ENCODE data around the gene PDCD6IP.

Gene PDCD6IP

DNA sequence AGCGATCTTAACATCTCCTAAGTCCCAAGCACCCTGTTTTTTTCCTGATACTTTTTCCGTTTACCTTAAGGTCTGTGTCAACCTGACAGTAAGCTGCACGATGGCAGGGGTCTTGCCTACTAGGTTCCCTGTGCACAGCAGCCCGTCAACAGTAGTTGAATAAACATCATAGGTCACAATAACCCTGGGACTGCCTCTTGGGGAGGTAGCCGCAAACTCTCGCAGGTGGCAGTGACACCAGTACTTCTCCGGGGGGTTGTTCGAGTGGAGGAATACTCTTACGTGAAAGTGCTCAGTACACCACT is 365 bp upstream of the PDCD6IP start:
- Histone ChIP-seq H4K8ac (ENCODE audit: low read depth, low read length) (no peak overlapping the region), H3K27me3 (ENCODE audit: insufficient read depth, low read length, poor library complexity) (no peaks in the 10 kb centered on the region), H3K18ac (ENCODE audit: low read length) (no peak overlapping the region), H2BK5ac (ENCODE audit: low read length) (peak overlapping the region; percentile 54), H3K4me2 (ENCODE audit: low read length) (peak overlapping the region; percentile 86), H3K36me3 (ENCODE audit: control insufficient read depth, insufficient read depth, low read length) (no peaks in the 10 kb centered on the region), H3K27ac (ENCODE audit: low read depth, low read length) (no peak overlapping the region), H3K9ac (ENCODE audit: low read length) (peak overlapping the region; percentile 84), H4K5ac (ENCODE audit: low read length) (no peak overlapping the region), H3K4me3 (ENCODE audit: low read length) (peak overlapping the region; percentile 77), H3K4ac (ENCODE audit: low read depth, low read length) (no peak overlapping the region), H2AK5ac (ENCODE audit: low read length) (no peak overlapping the region), H3K4me1 (ENCODE audit: control insufficient read depth, low read depth, low read length) (no peaks in the 10 kb centered on the region), H3K79me2 (ENCODE audit: control insufficient read depth, insufficient read depth, low read length) (peaks cover 12% of the 10 kb centered on the region), H3K56ac (ENCODE audit: low read length) (peak overlapping the region; percentile 94), H2BK120ac (ENCODE audit: low read depth, low read length) (no peak overlapping the region), H3K23ac (ENCODE audit: low read length) (no peak overlapping the region), H3K79me1 (ENCODE audit: low read length) (peaks cover 10% of the 10 kb centered on the region), H2BK15ac (replicated peaks; ENCODE audit: low read depth) (no peak overlapping the region)
- WGBS (ENCODE audit: extremely low coverage, insufficient coverage, low lambda C conversion rate), result no CpG with 5 or more reads among the region's 9 CpGs
- no peak for DNase-seq

DNA sequence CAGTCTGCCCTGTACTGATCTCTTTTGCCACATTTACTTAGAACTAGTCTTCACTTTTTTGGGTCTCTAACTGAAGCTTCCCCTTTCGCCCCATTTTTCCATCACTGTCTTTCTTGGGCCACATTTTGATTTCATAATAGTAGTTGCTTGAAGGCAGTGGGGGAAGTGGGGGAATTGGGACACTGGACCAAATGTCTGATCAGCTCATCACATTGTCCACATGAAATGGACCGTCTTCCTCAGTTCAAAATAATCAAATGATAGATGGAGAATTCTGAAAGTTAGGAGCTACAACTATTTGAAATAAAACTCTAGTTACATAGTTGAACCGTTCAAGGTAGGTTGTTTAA is 747 bp downstream of the PDCD6IP start:
- Histone ChIP-seq H3K56ac (ENCODE audit: low read length) (peak overlapping the region; percentile 90), H3K36me3 (ENCODE audit: control insufficient read depth, insufficient read depth, low read length) (no peaks in the 10 kb centered on the region), H3K79me2 (ENCODE audit: control insufficient read depth, insufficient read depth, low read length) (peaks cover 15% of the 10 kb centered on the region), H3K9ac (ENCODE audit: low read length) (peak overlapping the region; percentile 78), H2BK5ac (ENCODE audit: low read length) (no peak overlapping the region), H3K4me1 (ENCODE audit: control insufficient read depth, low read depth, low read length) (no peaks in the 10 kb centered on the region), H2AK5ac (ENCODE audit: low read length) (no peak overlapping the region), H4K8ac (ENCODE audit: low read depth, low read length) (no peak overlapping the region), H2BK120ac (ENCODE audit: low read depth, low read length) (no peak overlapping the region), H3K79me1 (ENCODE audit: low read length) (peaks cover 13% of the 10 kb centered on the region), H3K4me2 (ENCODE audit: low read length) (peak overlapping the region; percentile 79), H3K4ac (ENCODE audit: low read depth, low read length) (no peak overlapping the region), H3K23ac (ENCODE audit: low read length) (no peak overlapping the region), H2BK15ac (replicated peaks; ENCODE audit: low read depth) (no peak overlapping the region), H3K18ac (ENCODE audit: low read length) (no peak overlapping the region), H4K5ac (ENCODE audit: low read length) (no peak overlapping the region), H3K27me3 (ENCODE audit: insufficient read depth, low read length, poor library complexity) (no peaks in the 10 kb centered on the region), H3K27ac (ENCODE audit: low read depth, low read length) (peak overlapping the region; percentile 92), H3K4me3 (ENCODE audit: low read length) (peak overlapping the region; percentile 77)
- no CpG with 5 or more reads among the region's 3 CpGs for WGBS (ENCODE audit: extremely low coverage, insufficient coverage, low lambda C conversion rate)
- DNase-seq, result no peak

DNA sequence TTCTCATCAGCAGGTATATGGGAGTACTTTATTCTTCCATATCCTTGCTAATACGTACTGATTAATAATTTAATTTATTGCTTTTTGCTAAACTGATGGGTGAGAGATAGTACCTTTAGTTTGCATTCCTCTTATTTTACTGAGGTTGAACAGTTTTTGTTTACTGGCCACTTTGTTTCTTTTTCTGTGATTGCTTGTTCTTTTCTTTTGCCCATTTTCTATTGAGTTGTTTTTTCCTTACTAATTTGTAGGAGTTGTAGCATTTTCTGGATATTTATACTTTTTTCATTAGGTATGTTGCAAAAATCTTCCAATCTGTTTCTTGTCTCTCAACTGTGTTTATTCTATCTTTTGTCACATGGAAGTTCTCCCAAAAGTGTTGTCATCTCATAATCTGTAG is 4.8 kb downstream of the PDCD6IP start:
- Histone ChIP-seq H3K4me1 (ENCODE audit: control insufficient read depth, low read depth, low read length) (no peaks in the 10 kb centered on the region), H3K9ac (ENCODE audit: low read length) (no peak overlapping the region), H3K56ac (ENCODE audit: low read length) (no peak overlapping the region), H3K4me3 (ENCODE audit: low read length) (no peak overlapping the region), H2AK5ac (ENCODE audit: low read length) (no peak overlapping the region), H3K18ac (ENCODE audit: low read length) (no peak overlapping the region), H3K23ac (ENCODE audit: low read length) (no peak overlapping the region), H2BK120ac (ENCODE audit: low read depth, low read length) (no peak overlapping the region), H4K5ac (ENCODE audit: low read length) (no peak overlapping the region), H3K27me3 (ENCODE audit: insufficient read depth, low read length, poor library complexity) (no peaks in the 10 kb centered on the region), H3K36me3 (ENCODE audit: control insufficient read depth, insufficient read depth, low read length) (no peaks in the 10 kb centered on the region), H3K79me2 (ENCODE audit: control insufficient read depth, insufficient read depth, low read length) (peaks cover 32% of the 10 kb centered on the region), H3K4me2 (ENCODE audit: low read length) (no peak overlapping the region), H2BK15ac (replicated peaks; ENCODE audit: low read depth) (no peak overlapping the region), H3K27ac (ENCODE audit: low read depth, low read length) (no peak overlapping the region), H2BK5ac (ENCODE audit: low read length) (no peak overlapping the region), H3K4ac (ENCODE audit: low read depth, low read length) (no peak overlapping the region), H4K8ac (ENCODE audit: low read depth, low read length) (no peak overlapping the region), H3K79me1 (ENCODE audit: low read length) (peaks cover 20% of the 10 kb centered on the region)
- no CpG with 5 or more reads among the region's 1 CpG for WGBS (ENCODE audit: extremely low coverage, insufficient coverage, low lambda C conversion rate)
- no peak for DNase-seq

DNA sequence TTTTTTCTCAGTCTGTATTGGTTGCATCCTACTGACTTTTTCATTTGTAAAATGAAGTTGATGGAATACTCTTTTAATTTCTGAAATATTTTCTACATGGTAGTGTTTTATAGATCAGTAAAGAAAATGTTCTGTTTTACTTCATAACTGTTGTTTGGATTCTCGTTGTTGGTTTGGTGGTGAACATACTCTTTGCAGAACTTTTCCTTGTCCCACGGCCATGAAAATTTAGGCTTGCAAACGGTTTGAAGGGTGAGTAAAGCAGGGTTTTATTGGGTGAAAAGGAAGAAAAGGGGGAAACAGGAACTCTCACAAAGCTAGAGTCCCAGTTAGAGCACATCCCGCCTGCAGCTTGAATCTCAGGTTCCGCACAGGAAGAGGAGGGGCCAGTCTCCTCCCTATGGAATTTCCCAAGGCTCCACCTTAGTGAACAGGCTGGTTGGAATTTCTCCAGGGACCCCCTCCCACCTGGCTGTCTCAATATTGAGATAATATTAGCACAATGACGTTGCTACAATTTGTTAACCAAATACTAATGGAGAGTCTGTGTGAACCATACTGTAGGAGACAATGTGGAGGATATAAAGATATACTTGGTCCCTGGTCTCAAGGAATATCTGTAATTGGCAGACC is 5.6 kb downstream of the PDCD6IP start:
- Histone ChIP-seq H3K4me3 (ENCODE audit: low read length) (no peak overlapping the region), H2BK15ac (replicated peaks; ENCODE audit: low read depth) (no peak overlapping the region), H3K79me2 (ENCODE audit: control insufficient read depth, insufficient read depth, low read length) (peaks cover 37% of the 10 kb centered on the region), H3K27me3 (ENCODE audit: insufficient read depth, low read length, poor library complexity) (no peaks in the 10 kb centered on the region), H3K36me3 (ENCODE audit: control insufficient read depth, insufficient read depth, low read length) (no peaks in the 10 kb centered on the region), H3K4ac (ENCODE audit: low read depth, low read length) (no peak overlapping the region), H2AK5ac (ENCODE audit: low read length) (no peak overlapping the region), H3K79me1 (ENCODE audit: low read length) (peaks cover 25% of the 10 kb centered on the region), H3K4me1 (ENCODE audit: control insufficient read depth, low read depth, low read length) (no peaks in the 10 kb centered on the region), H2BK120ac (ENCODE audit: low read depth, low read length) (no peak overlapping the region), H3K23ac (ENCODE audit: low read length) (no peak overlapping the region), H3K4me2 (ENCODE audit: low read length) (no peak overlapping the region), H2BK5ac (ENCODE audit: low read length) (no peak overlapping the region), H4K8ac (ENCODE audit: low read depth, low read length) (no peak overlapping the region), H3K27ac (ENCODE audit: low read depth, low read length) (no peak overlapping the region), H4K5ac (ENCODE audit: low read length) (no peak overlapping the region), H3K18ac (ENCODE audit: low read length) (no peak overlapping the region), H3K56ac (ENCODE audit: low read length) (no peak overlapping the region), H3K9ac (ENCODE audit: low read length) (no peak overlapping the region)
- no CpG with 5 or more reads among the region's 6 CpGs for WGBS (ENCODE audit: extremely low coverage, insufficient coverage, low lambda C conversion rate)
- peak; percentile 61 for DNase-seq

DNA sequence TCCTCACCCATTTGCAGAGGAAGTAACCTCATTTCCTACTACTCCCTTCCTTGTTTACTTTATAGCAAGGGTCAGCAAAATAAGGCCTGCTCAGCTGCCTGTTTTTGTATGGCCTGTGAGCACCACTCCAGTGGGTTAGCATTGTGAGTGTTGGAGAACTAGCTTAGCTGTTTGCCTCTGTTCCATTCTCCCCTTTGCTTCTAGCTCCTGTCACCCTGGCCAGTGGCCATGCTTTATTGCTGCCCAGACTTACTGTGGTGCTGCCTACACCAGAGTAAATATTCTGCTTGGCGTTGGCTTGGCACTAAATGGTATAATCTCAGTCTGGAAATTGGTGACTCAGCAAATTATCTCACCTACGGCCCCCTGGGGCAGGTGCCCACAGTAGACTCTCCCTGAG is 8.8 kb downstream of the PDCD6IP start:
- Histone ChIP-seq H4K8ac (ENCODE audit: low read depth, low read length) (no peak overlapping the region), H3K18ac (ENCODE audit: low read length) (no peak overlapping the region)
- no CpG with 5 or more reads among the region's 2 CpGs for WGBS (ENCODE audit: extremely low coverage, insufficient coverage, low lambda C conversion rate)

DNA sequence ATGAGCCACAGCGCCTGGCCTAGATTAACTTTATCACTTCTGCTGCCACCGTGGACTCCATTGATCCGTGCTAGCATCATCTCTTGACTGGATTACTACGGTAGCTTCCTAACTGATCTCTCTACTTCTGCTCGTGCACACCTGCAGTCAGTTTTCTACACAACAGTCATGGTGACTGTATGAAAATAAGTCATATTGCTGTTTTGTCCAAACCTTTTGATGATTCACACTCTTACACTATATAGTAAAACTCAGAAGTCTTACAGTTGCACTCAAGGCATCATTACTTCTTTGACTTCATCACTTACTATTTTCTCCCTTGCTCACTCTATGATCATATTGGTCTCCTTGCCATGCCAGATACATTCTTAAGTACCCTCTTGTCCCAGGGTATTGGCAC is 10.1 kb downstream of the PDCD6IP start:
- Histone ChIP-seq H3K36me3 (ENCODE audit: control insufficient read depth, insufficient read depth, low read length) (no peaks in the 10 kb centered on the region), H3K4me1 (ENCODE audit: control insufficient read depth, low read depth, low read length) (no peaks in the 10 kb centered on the region), H3K4ac (ENCODE audit: low read depth, low read length) (no peak overlapping the region), H3K27ac (ENCODE audit: low read depth, low read length) (no peak overlapping the region), H2BK5ac (ENCODE audit: low read length) (no peak overlapping the region), H2BK15ac (replicated peaks; ENCODE audit: low read depth) (no peak overlapping the region), H3K4me3 (ENCODE audit: low read length) (no peak overlapping the region), H3K23ac (ENCODE audit: low read length) (no peak overlapping the region), H3K4me2 (ENCODE audit: low read length) (no peak overlapping the region), H3K79me2 (ENCODE audit: control insufficient read depth, insufficient read depth, low read length) (peaks cover 27% of the 10 kb centered on the region), H3K56ac (ENCODE audit: low read length) (no peak overlapping the region), H3K27me3 (ENCODE audit: insufficient read depth, low read length, poor library complexity) (no peaks in the 10 kb centered on the region), H4K5ac (ENCODE audit: low read length) (no peak overlapping the region), H3K9ac (ENCODE audit: low read length) (no peak overlapping the region), H4K8ac (ENCODE audit: low read depth, low read length) (no peak overlapping the region), H3K18ac (ENCODE audit: low read length) (no peak overlapping the region), H3K79me1 (ENCODE audit: low read length) (peaks cover 18% of the 10 kb centered on the region), H2BK120ac (ENCODE audit: low read depth, low read length) (no peak overlapping the region), H2AK5ac (ENCODE audit: low read length) (no peak overlapping the region)
- no CpG with 5 or more reads among the region's 5 CpGs for WGBS (ENCODE audit: extremely low coverage, insufficient coverage, low lambda C conversion rate)
- DNase-seq, result no peak

More for the DNA sequence above, 8.8 kb downstream of the PDCD6IP start:
- peaks cover 18% of the 10 kb centered on the region for H3K79me1 ChIP-seq (ENCODE audit: low read length)
- H3K79me2 ChIP-seq (ENCODE audit: control insufficient read depth, insufficient read depth, low read length), result peaks cover 30% of the 10 kb centered on the region
- no peaks in the 10 kb centered on the region for H3K4me1 ChIP-seq (ENCODE audit: control insufficient read depth, low read depth, low read length)
- no peak overlapping the region for H3K4me2 ChIP-seq (ENCODE audit: low read length)
- H3K9ac ChIP-seq (ENCODE audit: low read length), result no peak overlapping the region
- H3K56ac ChIP-seq (ENCODE audit: low read length), result no peak overlapping the region
- H2BK120ac ChIP-seq (ENCODE audit: low read depth, low read length), result no peak overlapping the region
- H3K4me3 ChIP-seq (ENCODE audit: low read length), result no peak overlapping the region
- H3K27me3 ChIP-seq (ENCODE audit: insufficient read depth, low read length, poor library complexity), result no peaks in the 10 kb centered on the region
- DNase-seq, result no peak
- no peak overlapping the region for H4K5ac ChIP-seq (ENCODE audit: low read length)
- no peak overlapping the region for H3K4ac ChIP-seq (ENCODE audit: low read depth, low read length)
- H3K23ac ChIP-seq (ENCODE audit: low read length), result no peak overlapping the region
- H2AK5ac ChIP-seq (ENCODE audit: low read length), result no peak overlapping the region
- H2BK15ac ChIP-seq (replicated peaks; ENCODE audit: low read depth), result no peak overlapping the region
- H3K27ac ChIP-seq (ENCODE audit: low read depth, low read length), result no peak overlapping the region
- no peaks in the 10 kb centered on the region for H3K36me3 ChIP-seq (ENCODE audit: control insufficient read depth, insufficient read depth, low read length)
- H2BK5ac ChIP-seq (ENCODE audit: low read length), result no peak overlapping the region

Measured in mesendoderm (in vitro differentiated cells).